Measurements from ENCODE around the gene KCTD7.

- no peak for TF ChIP-seq CTCF (IDR thresholded peaks at IDR 0.05)
- TF ChIP-seq POLR2A (IDR thresholded peaks at IDR 0.05) = no peak
Measured at GRCh38 chr7:66604198-66604597, 24.5 kb upstream of the KCTD7 start.

All from thyroid gland (tissue), 4 donors.